GM23338 (cell line): ENCODE data around the gene FAM149B1.

Experiments
- CREB1 ChIP-seq: fragments of 250-450 bp; sonication (Bioruptor Pico); IDR thresholded peaks from 2 replicates; pipeline ENCODE4 v1.5.0; 2020; ENCODE audit warnings: low read depth, mild to moderate bottlenecking, moderate library complexity
- EZH2 ChIP-seq: fragments of 200-600 bp; sonication (generic); IDR thresholded peaks from one replicate; pipeline ENCODE4 v1.8.0; 2017; ENCODE audit warnings: antibody characterized with exemption, mild to moderate bottlenecking, low read depth; ENCODE audit not compliant: unreplicated experiment
- EZH2phosphoT487 ChIP-seq: fragments of 200-600 bp; sonication (generic); IDR thresholded peaks from one replicate; pipeline ENCODE4 v1.8.1; 2018; ENCODE audit warnings: antibody characterized with exemption; ENCODE audit not compliant: unreplicated experiment
- JUNB ChIP-seq: IDR thresholded peaks from one replicate; pipeline ENCODE4 v1.6.1; 2016; ENCODE audit warnings: antibody characterized with exemption; ENCODE audit not compliant: unreplicated experiment
- NANOG ChIP-seq: IDR thresholded peaks from 2 replicates; pipeline ENCODE4 v1.6.1; 2016; ENCODE audit warnings: antibody characterized with exemption, borderline replicate concordance
- POLR2AphosphoS5 ChIP-seq: IDR thresholded peaks from 2 replicates; pipeline ENCODE4 v1.6.1; 2016; ENCODE audit warnings: antibody characterized with exemption, low read depth
- STAT1 ChIP-seq: IDR thresholded peaks from one replicate; pipeline ENCODE4 v1.6.1; 2016; ENCODE audit warnings: antibody characterized with exemption; ENCODE audit not compliant: unreplicated experiment
- ZNF114 ChIP-seq: fragments of 250-450 bp; sonication (Bioruptor Pico); IDR thresholded peaks from 2 replicates; pipeline ENCODE4 v1.5.0; 2020; ENCODE audit warnings: mild to moderate bottlenecking, moderate library complexity
- ZNF331 ChIP-seq: fragments of 250-450 bp; sonication (Bioruptor Pico); IDR thresholded peaks from 2 replicates; pipeline ENCODE4 v1.5.0; 2020; ENCODE audit warnings: low read depth, mild to moderate bottlenecking, moderate library complexity
- TF ChIP-seq, protein P1 (sequence below), 2 experiments: fragments of 200-600 bp in 1 of 2; sonication (generic) in 1 of 2; conservative IDR thresholded peaks; 2 replicates each; pipeline versions ENCODE4 v1.5.1 to v1.6.1; 2016 to 2017; ENCODE audit warnings: antibody characterized with exemption in 2 of 2, low read depth in 2 of 2, mild to moderate bottlenecking in 2 of 2, moderate library complexity in 1 of 2
- TF ChIP-seq, protein P2 (sequence below): IDR thresholded peaks from one replicate; pipeline ENCODE4 v1.6.1; 2018; ENCODE audit warnings: antibody characterized with exemption; ENCODE audit not compliant: unreplicated experiment
- TF ChIP-seq, protein P3 (sequence below): IDR thresholded peaks from 2 replicates; pipeline ENCODE4 v1.6.1; 2016; ENCODE audit warnings: antibody characterized with exemption
- TF ChIP-seq, protein P4 (sequence below): fragments of 250-450 bp; sonication (Bioruptor Pico); IDR thresholded peaks from 2 replicates; pipeline ENCODE4 v1.5.0; 2020; ENCODE audit warnings: mild to moderate bottlenecking, moderate library complexity

DNA sequence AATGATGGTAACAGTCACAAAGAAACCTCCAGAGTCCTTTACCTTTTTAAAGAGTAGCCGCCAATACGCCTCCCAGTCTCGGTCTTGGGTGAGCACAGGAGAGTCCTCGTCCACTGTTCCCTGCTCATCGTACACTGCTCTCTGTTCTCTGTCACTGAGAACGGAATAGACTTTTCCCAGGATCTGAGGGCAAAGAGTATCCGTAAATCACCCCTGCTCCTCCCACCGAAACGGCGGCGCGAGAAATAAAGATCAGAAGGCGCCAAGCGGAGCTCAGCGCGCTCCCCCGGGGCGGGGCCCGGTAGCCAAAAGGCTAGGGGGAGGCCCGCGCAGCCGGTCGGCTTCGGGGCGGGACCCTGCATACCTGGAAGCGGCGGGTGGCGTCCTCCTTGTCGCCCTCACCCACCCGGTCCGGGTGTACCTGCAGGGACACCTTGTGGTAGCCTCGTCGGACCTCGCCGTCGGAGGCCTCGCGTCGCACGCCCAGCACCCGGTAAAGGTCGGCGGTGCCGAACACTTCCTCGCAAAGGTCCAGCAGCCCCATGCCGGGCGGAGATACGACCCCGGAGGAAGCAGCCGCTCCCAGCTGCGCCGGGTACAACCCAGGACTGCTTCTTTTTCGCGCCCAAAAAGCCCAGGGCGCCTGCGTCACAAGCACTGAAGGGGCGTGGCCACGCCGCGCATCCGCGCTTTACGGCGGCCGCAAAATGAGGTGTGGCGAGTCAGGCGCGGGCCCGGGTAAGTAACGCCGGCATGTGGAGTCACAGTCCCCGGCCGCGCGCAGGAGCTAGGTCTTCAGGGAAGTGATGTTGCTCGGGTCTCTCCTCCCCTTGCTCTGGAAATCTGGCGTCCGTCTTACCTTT is 79.0 kb downstream of the FAM149B1 start, which contains the start of gene DNAJC9:
- TF ChIP-seq, protein P1, sequence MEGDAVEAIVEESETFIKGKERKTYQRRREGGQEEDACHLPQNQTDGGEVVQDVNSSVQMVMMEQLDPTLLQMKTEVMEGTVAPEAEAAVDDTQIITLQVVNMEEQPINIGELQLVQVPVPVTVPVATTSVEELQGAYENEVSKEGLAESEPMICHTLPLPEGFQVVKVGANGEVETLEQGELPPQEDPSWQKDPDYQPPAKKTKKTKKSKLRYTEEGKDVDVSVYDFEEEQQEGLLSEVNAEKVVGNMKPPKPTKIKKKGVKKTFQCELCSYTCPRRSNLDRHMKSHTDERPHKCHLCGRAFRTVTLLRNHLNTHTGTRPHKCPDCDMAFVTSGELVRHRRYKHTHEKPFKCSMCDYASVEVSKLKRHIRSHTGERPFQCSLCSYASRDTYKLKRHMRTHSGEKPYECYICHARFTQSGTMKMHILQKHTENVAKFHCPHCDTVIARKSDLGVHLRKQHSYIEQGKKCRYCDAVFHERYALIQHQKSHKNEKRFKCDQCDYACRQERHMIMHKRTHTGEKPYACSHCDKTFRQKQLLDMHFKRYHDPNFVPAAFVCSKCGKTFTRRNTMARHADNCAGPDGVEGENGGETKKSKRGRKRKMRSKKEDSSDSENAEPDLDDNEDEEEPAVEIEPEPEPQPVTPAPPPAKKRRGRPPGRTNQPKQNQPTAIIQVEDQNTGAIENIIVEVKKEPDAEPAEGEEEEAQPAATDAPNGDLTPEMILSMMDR (conservative IDR thresholded peaks at IDR 0.05; ENCODE audit: low read depth in 2 of 2) = 0 out of 4 replicates have a peak, but pooled peaks of 1 of the 2 experiments have one; percentile 2
- TF ChIP-seq NANOG (peak; percentile 12; the same call in 1 of the 2 replicates), EZH2phosphoT487 (no peak), EZH2 (no peak), POLR2AphosphoS5 (peak; percentile 97), CREB1 (CRISPR knock-in tag) (peak; percentile 88), ZNF331 (CRISPR knock-in tag) (no peak), JUNB (no peak), STAT1 (no peak), ZNF114 (no peak)
- TF ChIP-seq, protein P2, sequence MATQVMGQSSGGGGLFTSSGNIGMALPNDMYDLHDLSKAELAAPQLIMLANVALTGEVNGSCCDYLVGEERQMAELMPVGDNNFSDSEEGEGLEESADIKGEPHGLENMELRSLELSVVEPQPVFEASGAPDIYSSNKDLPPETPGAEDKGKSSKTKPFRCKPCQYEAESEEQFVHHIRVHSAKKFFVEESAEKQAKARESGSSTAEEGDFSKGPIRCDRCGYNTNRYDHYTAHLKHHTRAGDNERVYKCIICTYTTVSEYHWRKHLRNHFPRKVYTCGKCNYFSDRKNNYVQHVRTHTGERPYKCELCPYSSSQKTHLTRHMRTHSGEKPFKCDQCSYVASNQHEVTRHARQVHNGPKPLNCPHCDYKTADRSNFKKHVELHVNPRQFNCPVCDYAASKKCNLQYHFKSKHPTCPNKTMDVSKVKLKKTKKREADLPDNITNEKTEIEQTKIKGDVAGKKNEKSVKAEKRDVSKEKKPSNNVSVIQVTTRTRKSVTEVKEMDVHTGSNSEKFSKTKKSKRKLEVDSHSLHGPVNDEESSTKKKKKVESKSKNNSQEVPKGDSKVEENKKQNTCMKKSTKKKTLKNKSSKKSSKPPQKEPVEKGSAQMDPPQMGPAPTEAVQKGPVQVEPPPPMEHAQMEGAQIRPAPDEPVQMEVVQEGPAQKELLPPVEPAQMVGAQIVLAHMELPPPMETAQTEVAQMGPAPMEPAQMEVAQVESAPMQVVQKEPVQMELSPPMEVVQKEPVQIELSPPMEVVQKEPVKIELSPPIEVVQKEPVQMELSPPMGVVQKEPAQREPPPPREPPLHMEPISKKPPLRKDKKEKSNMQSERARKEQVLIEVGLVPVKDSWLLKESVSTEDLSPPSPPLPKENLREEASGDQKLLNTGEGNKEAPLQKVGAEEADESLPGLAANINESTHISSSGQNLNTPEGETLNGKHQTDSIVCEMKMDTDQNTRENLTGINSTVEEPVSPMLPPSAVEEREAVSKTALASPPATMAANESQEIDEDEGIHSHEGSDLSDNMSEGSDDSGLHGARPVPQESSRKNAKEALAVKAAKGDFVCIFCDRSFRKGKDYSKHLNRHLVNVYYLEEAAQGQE = no peak
- TF ChIP-seq, protein P3, sequence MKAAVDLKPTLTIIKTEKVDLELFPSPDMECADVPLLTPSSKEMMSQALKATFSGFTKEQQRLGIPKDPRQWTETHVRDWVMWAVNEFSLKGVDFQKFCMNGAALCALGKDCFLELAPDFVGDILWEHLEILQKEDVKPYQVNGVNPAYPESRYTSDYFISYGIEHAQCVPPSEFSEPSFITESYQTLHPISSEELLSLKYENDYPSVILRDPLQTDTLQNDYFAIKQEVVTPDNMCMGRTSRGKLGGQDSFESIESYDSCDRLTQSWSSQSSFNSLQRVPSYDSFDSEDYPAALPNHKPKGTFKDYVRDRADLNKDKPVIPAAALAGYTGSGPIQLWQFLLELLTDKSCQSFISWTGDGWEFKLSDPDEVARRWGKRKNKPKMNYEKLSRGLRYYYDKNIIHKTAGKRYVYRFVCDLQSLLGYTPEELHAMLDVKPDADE = peak; percentile 78
- TF ChIP-seq, protein P4, sequence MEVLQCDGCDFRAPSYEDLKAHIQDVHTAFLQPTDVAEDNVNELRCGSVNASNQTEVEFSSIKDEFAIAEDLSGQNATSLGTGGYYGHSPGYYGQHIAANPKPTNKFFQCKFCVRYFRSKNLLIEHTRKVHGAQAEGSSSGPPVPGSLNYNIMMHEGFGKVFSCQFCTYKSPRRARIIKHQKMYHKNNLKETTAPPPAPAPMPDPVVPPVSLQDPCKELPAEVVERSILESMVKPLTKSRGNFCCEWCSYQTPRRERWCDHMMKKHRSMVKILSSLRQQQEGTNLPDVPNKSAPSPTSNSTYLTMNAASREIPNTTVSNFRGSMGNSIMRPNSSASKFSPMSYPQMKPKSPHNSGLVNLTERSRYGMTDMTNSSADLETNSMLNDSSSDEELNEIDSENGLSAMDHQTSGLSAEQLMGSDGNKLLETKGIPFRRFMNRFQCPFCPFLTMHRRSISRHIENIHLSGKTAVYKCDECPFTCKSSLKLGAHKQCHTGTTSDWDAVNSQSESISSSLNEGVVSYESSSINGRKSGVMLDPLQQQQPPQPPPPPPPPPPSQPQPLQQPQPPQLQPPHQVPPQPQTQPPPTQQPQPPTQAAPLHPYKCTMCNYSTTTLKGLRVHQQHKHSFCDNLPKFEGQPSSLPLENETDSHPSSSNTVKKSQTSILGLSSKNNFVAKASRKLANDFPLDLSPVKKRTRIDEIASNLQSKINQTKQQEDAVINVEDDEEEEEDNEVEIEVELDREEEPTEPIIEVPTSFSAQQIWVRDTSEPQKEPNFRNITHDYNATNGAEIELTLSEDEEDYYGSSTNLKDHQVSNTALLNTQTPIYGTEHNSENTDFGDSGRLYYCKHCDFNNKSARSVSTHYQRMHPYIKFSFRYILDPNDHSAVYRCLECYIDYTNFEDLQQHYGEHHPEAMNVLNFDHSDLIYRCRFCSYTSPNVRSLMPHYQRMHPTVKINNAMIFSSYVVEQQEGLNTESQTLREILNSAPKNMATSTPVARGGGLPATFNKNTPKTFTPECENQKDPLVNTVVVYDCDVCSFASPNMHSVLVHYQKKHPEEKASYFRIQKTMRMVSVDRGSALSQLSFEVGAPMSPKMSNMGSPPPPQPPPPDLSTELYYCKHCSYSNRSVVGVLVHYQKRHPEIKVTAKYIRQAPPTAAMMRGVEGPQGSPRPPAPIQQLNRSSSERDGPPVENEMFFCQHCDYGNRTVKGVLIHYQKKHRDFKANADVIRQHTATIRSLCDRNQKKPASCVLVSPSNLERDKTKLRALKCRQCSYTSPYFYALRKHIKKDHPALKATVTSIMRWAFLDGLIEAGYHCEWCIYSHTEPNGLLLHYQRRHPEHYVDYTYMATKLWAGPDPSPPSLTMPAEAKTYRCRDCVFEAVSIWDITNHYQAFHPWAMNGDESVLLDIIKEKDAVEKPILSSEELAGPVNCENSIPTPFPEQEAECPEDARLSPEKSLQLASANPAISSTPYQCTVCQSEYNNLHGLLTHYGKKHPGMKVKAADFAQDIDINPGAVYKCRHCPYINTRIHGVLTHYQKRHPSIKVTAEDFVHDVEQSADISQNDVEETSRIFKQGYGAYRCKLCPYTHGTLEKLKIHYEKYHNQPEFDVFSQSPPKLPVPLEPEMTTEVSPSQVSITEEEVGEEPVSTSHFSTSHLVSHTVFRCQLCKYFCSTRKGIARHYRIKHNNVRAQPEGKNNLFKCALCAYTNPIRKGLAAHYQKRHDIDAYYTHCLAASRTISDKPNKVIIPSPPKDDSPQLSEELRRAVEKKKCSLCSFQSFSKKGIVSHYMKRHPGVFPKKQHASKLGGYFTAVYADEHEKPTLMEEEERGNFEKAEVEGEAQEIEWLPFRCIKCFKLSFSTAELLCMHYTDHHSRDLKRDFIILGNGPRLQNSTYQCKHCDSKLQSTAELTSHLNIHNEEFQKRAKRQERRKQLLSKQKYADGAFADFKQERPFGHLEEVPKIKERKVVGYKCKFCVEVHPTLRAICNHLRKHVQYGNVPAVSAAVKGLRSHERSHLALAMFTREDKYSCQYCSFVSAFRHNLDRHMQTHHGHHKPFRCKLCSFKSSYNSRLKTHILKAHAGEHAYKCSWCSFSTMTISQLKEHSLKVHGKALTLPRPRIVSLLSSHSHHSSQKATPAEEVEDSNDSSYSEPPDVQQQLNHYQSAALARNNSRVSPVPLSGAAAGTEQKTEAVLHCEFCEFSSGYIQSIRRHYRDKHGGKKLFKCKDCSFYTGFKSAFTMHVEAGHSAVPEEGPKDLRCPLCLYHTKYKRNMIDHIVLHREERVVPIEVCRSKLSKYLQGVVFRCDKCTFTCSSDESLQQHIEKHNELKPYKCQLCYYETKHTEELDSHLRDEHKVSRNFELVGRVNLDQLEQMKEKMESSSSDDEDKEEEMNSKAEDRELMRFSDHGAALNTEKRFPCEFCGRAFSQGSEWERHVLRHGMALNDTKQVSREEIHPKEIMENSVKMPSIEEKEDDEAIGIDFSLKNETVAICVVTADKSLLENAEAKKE (CRISPR knock-in tag) = no peak
